Measurements from ENCODE around the gene TIMM13. TPM values are rescaled to one million over a fixed set of nuclear protein-coding genes. Genes with fewer than 3 reads are reported as not detected.

Gene TIMM13
- total RNA-seq, 1 donor from 2014 or later, result 20.9 TPM

GRCh38 chr19:2457394-2458037, 30.1 kb upstream of the TIMM13 start:
- H3K4me1 ChIP-seq, result peaks cover 34% of the 10 kb centered on the region
- no peaks in the 10 kb centered on the region for H3K9me3 ChIP-seq
- peak overlapping the region; percentile 93 to 96 for H3K4me3 ChIP-seq
- DNase-seq (ENCODE audit: extremely low spot score in 2 of 2), result no peak
- intact Hi-C loops (cut with DNase I), result loop anchor here (5.0 kb wide), 1 partner anchor 325 kb away; the partner anchor contains the start of gene SGTA
- no peaks in the 10 kb centered on the region for H3K27me3 ChIP-seq
- peak overlapping the region; percentile 55 for H3K27ac ChIP-seq
- no peaks in the 10 kb centered on the region for H3K36me3 ChIP-seq
- TF ChIP-seq POLR2A (IDR thresholded peaks at IDR 0.05) (no peak), POLR2AphosphoS5 (IDR thresholded peaks at IDR 0.05; ENCODE audit: insufficient read depth in 1 of 2, low read depth in 1 of 2) (no peak), CTCF (IDR thresholded peaks at IDR 0.05) (no peak)

GRCh38 chr19:2455851-2456570, 28.6 kb upstream of the TIMM13 start:
- Histone ChIP-seq H3K9me3 (no peaks in the 10 kb centered on the region), H3K4me3 (peak overlapping the region; percentile 93 to 96), H3K27me3 (no peaks in the 10 kb centered on the region), H3K27ac (peak overlapping the region; percentile 63), H3K4me1 (peaks cover 20% of the 10 kb centered on the region), H3K36me3 (no peaks in the 10 kb centered on the region)
- no peak for DNase-seq (ENCODE audit: extremely low spot score in 2 of 2)
- intact Hi-C loops (cut with DNase I), result loop anchor here (5.0 kb wide), 1 partner anchor 326 kb away; the partner anchor contains the start of gene SGTA
- TF ChIP-seq POLR2AphosphoS5 (IDR thresholded peaks at IDR 0.05; ENCODE audit: insufficient read depth in 1 of 2, low read depth in 1 of 2), result no peak
- no peak for TF ChIP-seq CTCF (IDR thresholded peaks at IDR 0.05)
- no peak for TF ChIP-seq POLR2A (IDR thresholded peaks at IDR 0.05)

GRCh38 chr19:2454962-2455850, 27.8 kb upstream of the TIMM13 start:
- peak overlapping the region; percentile 63 for H3K27ac ChIP-seq
- H3K36me3 ChIP-seq, result no peaks in the 10 kb centered on the region
- DNase-seq (ENCODE audit: extremely low spot score in 2 of 2), result no peak
- H3K27me3 ChIP-seq, result no peaks in the 10 kb centered on the region
- TF ChIP-seq POLR2AphosphoS5 (IDR thresholded peaks at IDR 0.05; ENCODE audit: insufficient read depth in 1 of 2, low read depth in 1 of 2) (no peak), POLR2A (IDR thresholded peaks at IDR 0.05) (no peak), CTCF (IDR thresholded peaks at IDR 0.05) (no peak)
- H3K4me1 ChIP-seq, result peaks cover 20% of the 10 kb centered on the region
- H3K4me3 ChIP-seq, result peak overlapping the region; percentile 93 to 96
- H3K9me3 ChIP-seq, result no peaks in the 10 kb centered on the region
- intact Hi-C loops (cut with DNase I), result loop anchor here (5.0 kb wide), 1 partner anchor 327 kb away; the partner anchor contains the start of gene SGTA

GRCh38 chr19:2454199-2454961, 27.0 kb upstream of the TIMM13 start:
- no peaks in the 10 kb centered on the region for H3K36me3 ChIP-seq
- no peak overlapping the region for H3K27ac ChIP-seq
- no peak overlapping the region for H3K4me3 ChIP-seq
- H3K9me3 ChIP-seq, result no peaks in the 10 kb centered on the region
- peaks cover 20% of the 10 kb centered on the region for H3K4me1 ChIP-seq
- no peak for DNase-seq (ENCODE audit: extremely low spot score in 2 of 2)
- intact Hi-C loops (cut with DNase I), result no loop called here
- no peaks in the 10 kb centered on the region for H3K27me3 ChIP-seq
- TF ChIP-seq POLR2A (IDR thresholded peaks at IDR 0.05), result no peak
- TF ChIP-seq POLR2AphosphoS5 (IDR thresholded peaks at IDR 0.05; ENCODE audit: insufficient read depth in 1 of 2, low read depth in 1 of 2), result no peak

Measured in vagina (tissue), 2 donors.